ENCODE measurements around the gene NLRP3. TPM values are rescaled to one million over a fixed set of nuclear protein-coding genes. Genes with fewer than 3 reads are reported as not detected.

NLRP3 gene
- total RNA-seq, 1 donor from 2014 or later = 2.8 TPM

GRCh38 chr1:247437551-247438505, 21.9 kb downstream of the NLRP3 start:
- no peak for DNase-seq

GRCh38 chr1:247440001-247440620, 24.1 kb downstream of the NLRP3 start:
- no peak for DNase-seq

- peak; percentile 48 for DNase-seq
Measured at GRCh38 chr1:247441606-247442005, 25.6 kb downstream of the NLRP3 start.

DNA sequence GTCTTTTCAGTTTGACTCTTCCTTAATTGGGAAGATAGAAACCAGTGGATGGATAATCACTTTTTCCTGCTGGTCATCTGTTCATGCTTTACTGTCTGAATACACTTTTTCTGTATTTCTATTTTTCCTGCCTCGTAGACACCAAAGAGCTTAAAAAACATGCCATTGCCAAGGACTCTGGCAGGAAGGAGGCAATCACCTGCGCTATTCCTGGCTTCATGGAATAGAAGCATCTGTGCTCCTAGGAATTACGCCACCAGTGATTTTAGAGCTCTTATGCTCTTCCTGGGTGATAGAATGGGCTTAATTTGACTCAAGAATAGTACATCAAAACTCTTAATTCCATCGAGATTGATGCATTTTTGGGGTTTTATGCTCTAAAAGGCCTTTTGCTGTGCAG, 26.2 kb downstream of the NLRP3 start:
- no peak for DNase-seq

- DNase-seq = no peak
Measured at GRCh38 chr1:247443641-247444040, 27.7 kb downstream of the NLRP3 start.

GRCh38 chr1:247444571-247444970, 28.6 kb downstream of the NLRP3 start:
- DNase-seq = no peak

- no peak for DNase-seq
Measured at GRCh38 chr1:247445526-247446356, 29.8 kb downstream of the NLRP3 start.

DNA sequence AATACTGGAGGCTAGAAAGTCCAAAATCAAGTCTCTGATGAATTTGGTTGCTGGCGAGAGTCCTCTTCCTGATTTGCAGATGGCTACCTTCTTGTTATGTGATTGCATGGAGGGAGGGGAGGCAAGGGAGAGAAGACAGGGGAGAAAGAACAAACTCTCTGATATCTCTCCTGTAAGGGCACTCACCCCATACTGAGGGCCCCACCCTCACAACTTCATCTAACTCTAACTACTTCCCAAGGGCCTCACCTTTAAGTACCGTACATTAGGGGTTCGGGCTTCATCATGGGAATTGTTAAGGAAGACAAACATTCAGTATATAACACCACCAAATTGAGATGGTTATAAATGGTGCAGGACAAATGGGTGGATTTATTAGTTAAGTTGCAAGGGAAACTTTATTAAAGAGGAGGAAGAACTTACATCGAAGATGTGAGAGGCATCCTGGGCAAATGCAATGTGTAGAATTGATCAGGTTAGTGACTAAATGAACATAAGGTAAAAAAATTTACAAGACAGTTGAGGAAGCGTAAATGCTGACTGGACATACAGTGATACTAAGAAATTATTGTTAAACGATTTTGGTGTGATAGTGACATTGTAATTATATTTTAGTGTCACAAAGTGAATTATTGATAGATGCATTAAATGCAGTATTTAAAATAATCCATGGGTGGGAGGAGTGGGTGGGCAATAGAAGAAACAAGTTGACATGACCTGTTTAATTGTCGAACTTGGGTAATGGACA, 31.4 kb downstream of the NLRP3 start:
- no peak for DNase-seq

GRCh38 chr1:247448107-247448791, 32.3 kb downstream of the NLRP3 start:
- peak; percentile 13 for DNase-seq

- no peak for DNase-seq
Measured at GRCh38 chr1:247451388-247452010, 35.5 kb downstream of the NLRP3 start.

DNA sequence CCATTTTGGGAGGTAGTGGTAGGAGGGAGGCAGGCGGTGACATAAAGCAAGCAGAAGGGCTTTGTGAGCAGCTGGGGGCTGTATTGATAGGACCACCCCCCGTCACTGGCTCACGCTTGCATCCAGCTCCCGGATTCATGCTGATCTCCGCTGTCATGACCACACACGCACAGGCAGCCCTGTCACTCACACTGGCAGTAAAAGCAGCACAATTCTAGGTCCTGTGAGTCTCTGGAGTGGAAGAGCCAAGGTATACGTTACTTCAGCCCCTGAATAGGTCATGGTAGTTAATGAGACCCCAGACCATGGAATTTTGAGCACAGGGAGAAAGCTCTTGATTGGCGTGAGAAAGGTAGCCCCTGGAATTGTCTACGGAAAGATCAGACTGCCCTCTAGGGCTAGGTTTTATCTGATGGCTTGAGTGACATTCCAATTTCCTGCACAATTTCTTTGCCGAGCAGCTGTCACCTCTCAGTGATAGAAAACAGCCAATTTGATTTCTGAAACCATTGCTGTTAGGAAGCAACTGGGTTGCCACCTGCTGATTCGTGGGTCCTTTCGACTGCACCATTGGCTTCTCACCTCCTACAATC, 36.6 kb downstream of the NLRP3 start:
- no peak for DNase-seq

GRCh38 chr1:247453245-247453644, 37.3 kb downstream of the NLRP3 start:
- DNase-seq = no peak

DNA sequence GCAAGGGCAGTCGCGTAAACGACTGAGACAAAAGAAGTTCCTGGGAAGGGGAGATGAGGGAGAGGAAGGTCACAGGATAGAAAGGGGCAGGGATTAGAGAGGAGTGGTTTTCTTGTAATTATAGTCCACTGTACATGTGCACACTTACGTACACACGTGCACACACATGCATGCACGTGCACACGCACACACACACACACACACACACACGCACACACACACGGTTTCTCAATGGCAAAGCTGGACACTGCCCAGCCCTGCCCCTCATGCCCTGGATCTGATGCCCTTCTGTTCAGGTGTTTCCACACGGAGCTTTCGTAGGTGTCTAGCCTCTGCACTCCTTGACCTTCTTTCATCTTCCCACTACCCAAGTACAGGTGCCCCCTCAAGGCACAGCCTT, 38.0 kb downstream of the NLRP3 start:
- DNase-seq = no peak

- no peak for DNase-seq
Measured at GRCh38 chr1:247456021-247456420, 40.0 kb downstream of the NLRP3 start.

DNA sequence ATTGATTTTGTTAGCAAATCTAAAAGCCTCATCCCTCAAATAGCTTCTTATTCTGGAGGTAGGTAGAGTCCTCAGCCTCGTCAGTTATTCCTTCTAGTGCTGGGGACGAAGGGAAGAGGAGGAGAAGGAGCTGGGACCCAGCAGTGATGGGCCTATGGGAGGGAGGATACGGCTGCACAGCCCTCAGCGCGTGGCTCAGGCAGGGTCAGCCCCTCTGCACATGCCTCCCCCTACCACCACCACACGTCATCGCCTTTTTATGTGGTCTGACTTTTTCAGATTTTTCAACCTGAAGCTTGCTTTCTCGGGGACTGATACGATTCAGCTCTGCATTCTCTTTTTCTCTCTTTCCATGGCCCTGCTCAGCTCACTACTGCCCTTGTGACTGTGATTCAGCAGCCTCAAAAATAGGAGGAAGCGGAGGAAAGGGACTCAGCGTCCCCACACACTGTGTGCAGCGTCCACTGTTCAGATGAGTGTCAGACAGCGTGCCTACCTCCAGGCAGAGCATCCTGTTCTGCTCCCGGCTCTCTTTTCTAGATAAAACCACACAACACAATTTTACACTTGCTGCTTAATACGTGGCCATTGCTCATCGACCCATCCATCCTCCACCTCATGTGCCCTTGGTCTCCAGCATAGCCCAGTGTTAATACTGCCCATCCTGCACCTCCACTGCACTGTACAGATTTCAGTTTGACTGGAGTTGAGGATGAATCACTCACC, 41.1 kb downstream of the NLRP3 start:
- DNase-seq = no peak

DNA sequence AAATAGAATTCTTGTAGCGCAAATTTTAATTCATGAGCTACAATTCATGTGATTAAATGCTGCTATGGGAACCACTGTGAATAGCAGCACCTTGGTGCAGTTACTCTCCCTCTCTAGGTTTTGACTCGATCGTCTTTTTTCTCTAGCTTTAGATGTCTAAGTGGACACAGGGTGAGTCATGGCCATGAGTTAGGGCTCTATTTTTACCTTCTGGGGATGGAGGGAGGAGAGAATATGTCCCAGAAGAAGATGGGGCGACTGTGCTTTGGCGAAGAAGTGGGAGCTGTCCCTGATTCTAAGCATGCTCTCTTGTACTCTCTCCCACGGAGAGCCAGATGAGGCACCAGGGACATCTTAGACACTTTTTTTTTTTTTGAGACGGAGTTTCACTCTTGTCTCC, 43.5 kb downstream of the NLRP3 start:
- no peak for DNase-seq

DNA sequence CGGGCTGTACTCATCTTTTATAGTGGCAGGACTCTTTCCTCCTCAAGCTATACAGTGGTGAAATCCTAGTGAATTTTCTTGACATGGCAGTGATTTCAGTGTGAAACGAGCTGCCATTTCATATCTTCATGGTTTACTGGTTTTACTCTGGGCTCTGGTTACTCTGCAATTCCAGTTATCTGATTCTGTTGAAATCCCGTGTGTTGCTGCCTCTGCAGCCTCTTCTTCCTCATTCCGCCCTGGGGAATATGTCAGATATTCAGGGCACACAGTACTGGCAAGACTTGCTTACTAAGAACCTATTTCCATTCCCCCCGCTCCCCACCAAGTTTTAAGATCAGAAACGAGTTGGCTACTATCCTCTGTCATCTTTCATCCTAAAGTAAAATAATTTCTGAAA, 49.8 kb downstream of the NLRP3 start:
- DNase-seq = no peak

DNA sequence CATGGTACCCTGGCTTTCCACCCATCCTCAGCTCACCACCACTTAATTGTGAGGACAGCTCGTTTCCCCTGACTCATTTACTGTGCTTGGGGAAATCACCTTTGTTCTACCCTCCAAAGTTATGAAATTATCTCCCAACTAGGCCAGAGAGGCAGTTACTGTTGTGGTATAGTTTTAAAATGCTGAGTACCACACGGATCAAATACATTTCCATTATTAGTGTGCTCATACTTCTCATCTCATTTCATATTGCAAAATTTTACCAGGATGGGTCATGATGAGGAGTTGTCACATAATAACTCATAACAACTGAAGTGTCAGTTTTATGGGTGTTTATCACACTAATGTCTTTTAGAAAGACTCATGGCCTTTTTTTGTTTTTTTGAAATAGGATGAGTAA, 51.2 kb downstream of the NLRP3 start:
- DNase-seq = no peak

DNA sequence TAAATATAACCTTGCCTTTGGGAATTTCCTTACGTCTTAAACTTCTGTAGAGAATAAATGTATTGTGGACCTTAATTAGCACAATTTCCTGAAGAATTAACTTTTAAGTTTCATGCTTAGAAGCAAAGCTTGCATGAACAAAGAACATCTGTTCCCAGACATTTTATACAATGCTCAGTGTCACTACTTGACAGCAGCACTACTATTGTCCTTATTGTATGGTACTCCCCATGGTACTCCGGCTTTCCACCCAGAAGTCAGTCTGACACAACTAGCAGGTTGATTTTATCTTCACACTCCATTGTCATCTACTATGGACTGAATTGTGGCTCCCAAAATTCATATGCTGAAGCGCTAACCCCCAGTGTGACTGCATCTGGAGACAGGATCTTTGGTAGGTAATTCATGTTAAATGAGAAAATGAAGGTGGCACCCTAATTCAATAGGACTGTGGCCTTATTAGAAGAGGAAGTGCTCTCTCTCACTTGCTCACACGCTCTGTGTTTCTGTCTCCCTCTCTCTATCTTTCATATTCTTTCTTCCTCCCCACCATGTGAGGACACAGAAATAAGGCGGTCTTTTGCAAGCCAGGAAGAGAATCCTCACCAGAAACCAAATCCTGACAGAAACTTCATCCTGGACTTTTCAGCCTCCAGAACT, 52.6 kb downstream of the NLRP3 start:
- DNase-seq = no peak
